Tibial nerve (tissue), 4 donors: Measurements from ENCODE around the gene OGFOD3.

Experiments
- EP300 ChIP-seq, 2 donors: sonication (generic); formaldehyde crosslinking; IDR thresholded peaks; one replicate each; pipeline ENCODE4 v1.6.1; 2017; ENCODE audit warnings: antibody characterized with exemption in 2 of 2, mild to moderate bottlenecking in 1 of 2
- POLR2A ChIP-seq, 2 donors: fragments of 450-650 bp; IDR thresholded peaks; one replicate each; pipeline ENCODE4 v1.6.1; 2017; ENCODE audit warnings: antibody characterized with exemption in 2 of 2, mild to moderate bottlenecking in 2 of 2, moderate library complexity in 2 of 2
- TF ChIP-seq, protein P1 (sequence below), 5 experiments: fragments of 200-600 bp in 3 of 5; fragments of 450-650 bp in 2 of 5; sonication (generic) in 3 of 5; IDR thresholded peaks; one replicate each; pipeline ENCODE4 v1.5.1; 2016 to 2019; ENCODE audit warnings: antibody characterized with exemption in 5 of 5, mild to moderate bottlenecking in 3 of 5, moderate library complexity in 2 of 5

DNA sequence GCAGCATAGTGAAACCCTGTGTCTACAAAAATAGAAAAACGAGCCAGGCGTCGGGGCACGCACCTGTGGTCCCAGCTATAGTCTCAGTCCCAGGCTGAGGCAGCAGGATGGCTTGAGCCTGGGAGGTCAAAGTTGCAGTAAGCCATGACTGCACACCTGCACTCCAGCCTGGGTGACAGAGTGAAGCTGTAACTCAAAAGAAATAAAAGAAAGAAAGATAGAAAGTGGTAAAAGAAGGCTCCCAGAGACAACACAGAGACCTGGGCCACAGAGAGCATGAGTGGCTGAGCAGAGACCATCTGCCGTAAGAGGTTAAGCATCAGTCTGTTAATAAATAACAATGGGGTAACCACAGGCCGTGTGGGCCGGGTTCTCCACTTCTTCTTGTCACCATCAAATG, 15.5 kb downstream of the OGFOD3 start:
- TF ChIP-seq, protein P1, sequence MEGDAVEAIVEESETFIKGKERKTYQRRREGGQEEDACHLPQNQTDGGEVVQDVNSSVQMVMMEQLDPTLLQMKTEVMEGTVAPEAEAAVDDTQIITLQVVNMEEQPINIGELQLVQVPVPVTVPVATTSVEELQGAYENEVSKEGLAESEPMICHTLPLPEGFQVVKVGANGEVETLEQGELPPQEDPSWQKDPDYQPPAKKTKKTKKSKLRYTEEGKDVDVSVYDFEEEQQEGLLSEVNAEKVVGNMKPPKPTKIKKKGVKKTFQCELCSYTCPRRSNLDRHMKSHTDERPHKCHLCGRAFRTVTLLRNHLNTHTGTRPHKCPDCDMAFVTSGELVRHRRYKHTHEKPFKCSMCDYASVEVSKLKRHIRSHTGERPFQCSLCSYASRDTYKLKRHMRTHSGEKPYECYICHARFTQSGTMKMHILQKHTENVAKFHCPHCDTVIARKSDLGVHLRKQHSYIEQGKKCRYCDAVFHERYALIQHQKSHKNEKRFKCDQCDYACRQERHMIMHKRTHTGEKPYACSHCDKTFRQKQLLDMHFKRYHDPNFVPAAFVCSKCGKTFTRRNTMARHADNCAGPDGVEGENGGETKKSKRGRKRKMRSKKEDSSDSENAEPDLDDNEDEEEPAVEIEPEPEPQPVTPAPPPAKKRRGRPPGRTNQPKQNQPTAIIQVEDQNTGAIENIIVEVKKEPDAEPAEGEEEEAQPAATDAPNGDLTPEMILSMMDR (IDR thresholded peaks at IDR 0.05) = no peak
- TF ChIP-seq EP300 (IDR thresholded peaks at IDR 0.05) = no peak
- TF ChIP-seq POLR2A (IDR thresholded peaks at IDR 0.05) = no peak
